ENCODE measurements around the gene JAZF1.

The JAZF1 gene

DNA sequence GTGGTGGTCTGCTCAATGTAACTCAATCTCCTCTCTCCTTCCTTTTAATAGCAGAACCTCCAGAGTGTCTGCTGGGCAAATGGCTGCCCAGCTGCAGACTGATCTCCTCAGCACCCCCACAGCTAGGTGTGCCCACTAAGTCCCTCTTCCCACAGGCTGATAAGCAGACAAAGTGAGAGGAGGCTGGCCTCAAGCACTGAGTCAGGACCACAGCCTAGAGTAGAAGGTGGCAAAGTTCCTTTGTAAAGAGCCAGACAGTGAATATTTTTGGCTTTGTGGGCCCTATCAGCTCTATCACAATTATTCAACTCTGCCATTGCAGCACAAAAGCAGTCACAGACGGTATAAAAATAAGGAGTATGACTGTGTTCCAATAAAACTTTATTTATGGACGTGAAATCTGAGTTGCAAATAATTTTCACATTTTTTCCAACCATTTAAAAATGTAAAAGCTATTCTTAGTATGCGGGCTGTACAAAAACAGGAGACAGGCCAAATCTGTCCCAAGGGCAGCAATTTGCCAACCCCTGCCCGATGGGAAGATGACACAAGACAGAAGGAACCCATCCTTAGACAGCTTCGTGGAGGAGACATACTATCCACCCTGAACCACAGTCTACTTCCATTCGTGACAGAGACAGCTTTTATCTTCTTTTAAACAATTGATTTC, 23.4 kb downstream of the JAZF1 start:
- no peak for DNase-seq (ENCODE audit: low read depth, low spot score)
- TF ChIP-seq CTCF (IDR thresholded peaks at IDR 0.05; ENCODE audit: low read depth, low read length), result no peak
- H3K4me3 ChIP-seq (ENCODE audit: low read depth, low read length), result no peak overlapping the region
- in situ Hi-C loops (cut with HindIII; ENCODE audit: low sequenced_read_pairs), result no loop called here

DNA sequence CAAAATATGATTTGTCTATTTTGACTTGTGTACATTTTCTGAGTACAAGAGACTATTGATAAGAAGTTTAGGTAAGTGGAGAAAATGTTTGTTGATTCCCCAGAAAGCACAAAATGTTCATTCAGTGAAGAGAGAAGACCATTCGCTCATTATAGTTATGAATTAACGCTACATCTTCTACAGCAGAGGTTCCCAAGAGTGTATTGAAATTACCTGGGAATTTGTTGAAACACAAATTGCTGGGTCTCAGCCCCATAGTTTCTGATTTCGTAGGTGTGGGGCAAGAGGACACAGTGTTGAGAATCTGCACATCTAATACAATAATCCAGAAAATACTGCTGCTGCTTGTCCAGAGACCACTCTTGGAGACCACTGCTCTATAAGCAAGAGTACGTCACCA, 24.2 kb downstream of the JAZF1 start:
- no peak for TF ChIP-seq CTCF (IDR thresholded peaks at IDR 0.05; ENCODE audit: low read depth, low read length)
- DNase-seq (ENCODE audit: low read depth, low spot score), result no peak
- in situ Hi-C loops (cut with HindIII; ENCODE audit: low sequenced_read_pairs), result no loop called here
- no peak overlapping the region for H3K4me3 ChIP-seq (ENCODE audit: low read depth, low read length)

- H3K4me3 ChIP-seq (ENCODE audit: low read depth, low read length), result no peak overlapping the region
- no peak for TF ChIP-seq CTCF (IDR thresholded peaks at IDR 0.05; ENCODE audit: low read depth, low read length)
- in situ Hi-C loops (cut with HindIII; ENCODE audit: low sequenced_read_pairs), result no loop called here
- DNase-seq (ENCODE audit: low read depth, low spot score), result peak; percentile 39
These were observed 24.6 kb downstream of the JAZF1 start for GRCh38 chr7:28155964-28156363.

GRCh38 chr7:28155019-28155660, 25.5 kb downstream of the JAZF1 start:
- no peak overlapping the region for H3K4me3 ChIP-seq (ENCODE audit: low read depth, low read length)
- TF ChIP-seq CTCF (IDR thresholded peaks at IDR 0.05; ENCODE audit: low read depth, low read length), result no peak
- no peak for DNase-seq (ENCODE audit: low read depth, low spot score)
- in situ Hi-C loops (cut with HindIII; ENCODE audit: low sequenced_read_pairs), result no loop called here

- in situ Hi-C loops (cut with HindIII; ENCODE audit: low sequenced_read_pairs), result no loop called here
- DNase-seq (ENCODE audit: low read depth, low spot score), result no peak
- no peak overlapping the region for H3K4me3 ChIP-seq (ENCODE audit: low read depth, low read length)
- no peak for TF ChIP-seq CTCF (IDR thresholded peaks at IDR 0.05; ENCODE audit: low read depth, low read length)
These were observed 28.0 kb downstream of the JAZF1 start for GRCh38 chr7:28152594-28152993.

DNA sequence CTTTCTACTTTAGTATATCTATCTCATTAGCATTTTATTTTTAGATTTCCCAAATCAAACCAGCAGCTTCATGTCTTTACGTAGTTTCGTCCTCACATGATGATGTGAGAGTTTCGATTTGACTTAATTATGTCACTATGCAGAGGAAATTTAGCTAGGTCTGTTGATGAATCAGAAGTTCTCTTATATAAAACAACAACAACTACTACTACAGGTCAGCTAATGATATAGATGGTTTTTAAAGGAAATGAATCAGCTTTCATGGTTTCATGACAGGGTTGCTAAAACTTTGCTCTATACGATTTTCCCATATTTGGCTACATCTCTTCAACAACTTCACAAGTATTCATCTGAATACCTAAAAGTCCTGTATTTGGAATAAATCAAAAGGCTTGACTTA, 28.6 kb downstream of the JAZF1 start:
- DNase-seq (ENCODE audit: low read depth, low spot score), result peak; percentile 66
- TF ChIP-seq CTCF (IDR thresholded peaks at IDR 0.05; ENCODE audit: low read depth, low read length), result no peak
- no peak overlapping the region for H3K4me3 ChIP-seq (ENCODE audit: low read depth, low read length)
- in situ Hi-C loops (cut with HindIII; ENCODE audit: low sequenced_read_pairs), result no loop called here
